GM12875 (cell line): ENCODE data around the gene RCAN2.
"Not testable (repeated sequence)": the region's sequence is repeated elsewhere in the genome, so short reads cannot be mapped to it uniquely, and the experiment has no call there.

Experiments used
- H3K4me3 ChIP-seq: one replicate; pipeline ENCODE4 v1.5.1; 2011; ENCODE audit warnings: low read depth, low read length, control low read depth
- TF ChIP-seq, protein P1 (sequence below): IDR thresholded peaks from 2 replicates; pipeline ENCODE4 v1.5.1; 2011; ENCODE audit warnings: low read depth, mild to moderate bottlenecking, control low read depth, inconsistent platforms, low read length, moderate library complexity, borderline replicate concordance; ENCODE audit not compliant: insufficient read depth

The RCAN2 gene

DNA sequence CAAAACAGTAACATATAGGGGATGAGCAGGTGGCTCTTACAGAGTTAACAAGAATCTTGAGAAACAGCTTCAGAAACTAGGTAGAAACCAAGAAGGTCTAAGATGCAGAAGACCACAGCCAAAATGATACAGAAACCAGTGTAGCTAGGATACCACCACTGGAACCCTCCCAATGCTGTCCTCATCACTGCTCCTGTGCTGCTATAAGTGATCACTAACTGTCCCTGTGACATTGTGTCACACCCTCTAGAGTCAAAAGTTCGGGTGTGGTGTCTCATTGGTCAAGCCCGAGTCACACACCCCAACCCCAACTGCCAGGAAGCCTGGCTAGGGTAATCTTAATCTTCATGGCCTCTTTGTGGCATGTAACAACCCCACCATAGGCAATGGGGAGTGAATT, 153.1 kb downstream of the RCAN2 start:
- no peak overlapping the region for H3K4me3 ChIP-seq
- TF ChIP-seq, protein P1, sequence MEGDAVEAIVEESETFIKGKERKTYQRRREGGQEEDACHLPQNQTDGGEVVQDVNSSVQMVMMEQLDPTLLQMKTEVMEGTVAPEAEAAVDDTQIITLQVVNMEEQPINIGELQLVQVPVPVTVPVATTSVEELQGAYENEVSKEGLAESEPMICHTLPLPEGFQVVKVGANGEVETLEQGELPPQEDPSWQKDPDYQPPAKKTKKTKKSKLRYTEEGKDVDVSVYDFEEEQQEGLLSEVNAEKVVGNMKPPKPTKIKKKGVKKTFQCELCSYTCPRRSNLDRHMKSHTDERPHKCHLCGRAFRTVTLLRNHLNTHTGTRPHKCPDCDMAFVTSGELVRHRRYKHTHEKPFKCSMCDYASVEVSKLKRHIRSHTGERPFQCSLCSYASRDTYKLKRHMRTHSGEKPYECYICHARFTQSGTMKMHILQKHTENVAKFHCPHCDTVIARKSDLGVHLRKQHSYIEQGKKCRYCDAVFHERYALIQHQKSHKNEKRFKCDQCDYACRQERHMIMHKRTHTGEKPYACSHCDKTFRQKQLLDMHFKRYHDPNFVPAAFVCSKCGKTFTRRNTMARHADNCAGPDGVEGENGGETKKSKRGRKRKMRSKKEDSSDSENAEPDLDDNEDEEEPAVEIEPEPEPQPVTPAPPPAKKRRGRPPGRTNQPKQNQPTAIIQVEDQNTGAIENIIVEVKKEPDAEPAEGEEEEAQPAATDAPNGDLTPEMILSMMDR: no peak

DNA sequence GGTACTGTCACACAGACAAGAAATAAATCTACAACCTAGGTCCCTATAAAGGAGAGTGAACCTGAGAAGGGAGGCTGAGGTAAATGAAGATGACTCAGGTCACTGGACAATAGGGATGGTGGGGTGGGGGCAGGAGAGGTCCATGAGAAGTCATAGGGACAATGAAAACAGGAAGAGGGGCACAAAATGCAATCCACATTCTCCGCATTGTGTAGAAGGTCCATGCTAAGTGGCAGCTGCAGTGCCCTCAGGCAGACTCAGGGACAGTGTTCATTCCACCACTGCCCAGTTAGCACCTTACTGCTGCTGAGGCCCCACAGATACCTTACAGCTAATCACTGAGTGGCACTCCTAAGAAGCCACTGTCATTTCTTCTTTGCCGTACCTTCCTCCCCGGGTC, 156.8 kb downstream of the RCAN2 start:
- TF ChIP-seq, protein P1: no peak
- no peak overlapping the region for H3K4me3 ChIP-seq

DNA sequence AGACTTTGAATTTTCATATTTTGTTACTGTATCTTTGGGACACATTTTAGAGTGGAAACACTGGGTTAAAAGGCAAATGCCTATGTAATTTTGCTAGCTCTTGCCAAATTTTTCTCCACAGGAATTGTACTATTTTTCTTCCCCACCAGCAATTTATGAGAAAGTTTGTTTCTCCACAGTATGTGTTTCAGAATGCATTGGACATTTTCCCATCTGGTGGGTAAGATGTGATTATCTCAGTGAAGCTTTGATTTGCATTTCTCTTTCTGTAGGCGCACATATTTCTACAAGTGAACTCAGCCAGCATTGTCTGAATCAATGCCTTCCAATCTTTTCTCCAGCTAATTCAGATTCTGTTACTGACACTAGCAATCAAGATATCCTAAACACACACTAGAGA, 157.8 kb downstream of the RCAN2 start:
- H3K4me3 ChIP-seq: no peak overlapping the region
- TF ChIP-seq, protein P1: no peak

DNA sequence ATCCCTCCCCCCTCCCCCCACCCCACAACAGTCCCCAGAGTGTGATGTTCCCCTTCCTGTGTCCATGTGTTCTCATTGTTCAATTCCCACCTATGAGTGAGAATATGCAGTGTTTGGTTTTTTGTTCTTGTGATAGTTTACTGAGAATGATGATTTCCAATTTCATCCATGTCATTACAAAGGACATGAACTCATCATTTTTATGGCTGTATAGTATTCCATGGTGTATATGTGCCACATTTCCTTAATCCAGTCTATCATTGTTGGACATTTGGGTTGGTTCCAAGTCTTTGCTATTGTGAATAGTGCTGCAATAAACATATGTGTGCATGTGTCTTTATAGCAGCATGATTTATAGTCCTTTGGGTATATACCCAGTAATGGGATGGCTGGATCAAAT, 158.8 kb downstream of the RCAN2 start:
- not testable (repeated sequence) for H3K4me3 ChIP-seq

DNA sequence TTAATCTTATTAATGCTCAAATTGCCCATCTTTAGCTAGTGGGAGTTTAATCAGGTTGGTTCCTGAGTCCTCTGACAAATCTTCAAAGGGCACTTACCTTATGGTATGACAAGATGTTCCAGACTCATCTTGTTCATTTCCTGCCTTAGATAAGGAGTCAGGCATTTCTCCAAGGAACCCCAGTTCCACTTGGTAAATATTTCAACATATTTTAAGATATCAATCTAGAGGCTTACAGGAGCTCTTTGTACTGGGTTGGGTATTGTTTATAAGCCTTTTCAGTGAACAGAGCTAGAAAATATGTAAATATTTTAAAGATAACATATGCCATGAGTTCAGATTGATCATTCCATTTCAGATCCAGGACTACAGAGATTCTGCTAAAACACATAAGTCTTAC, 159.8 kb downstream of the RCAN2 start:
- no peak overlapping the region for H3K4me3 ChIP-seq
- TF ChIP-seq, protein P1: no peak

DNA sequence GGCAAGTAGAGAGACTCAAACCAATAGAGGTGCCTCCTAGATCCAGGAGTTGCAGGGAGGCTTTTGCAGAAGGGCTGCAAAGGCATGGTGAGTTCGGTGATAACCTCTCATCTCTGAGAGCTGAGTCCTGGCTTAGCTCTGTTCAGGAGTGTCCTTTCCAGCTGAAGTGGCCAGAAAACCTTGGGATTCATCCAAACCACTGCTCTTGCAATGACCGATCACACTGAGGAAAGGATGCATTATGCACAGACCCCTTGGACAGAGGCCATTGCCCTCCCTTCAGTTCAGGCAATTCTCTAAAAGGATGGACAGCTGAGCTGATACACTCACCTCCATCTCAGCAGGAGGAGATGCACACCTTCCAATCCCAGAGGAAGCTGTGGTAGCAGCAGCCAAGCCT, 161.7 kb downstream of the RCAN2 start:
- H3K4me3 ChIP-seq: no peak overlapping the region
- TF ChIP-seq, protein P1: no peak

DNA sequence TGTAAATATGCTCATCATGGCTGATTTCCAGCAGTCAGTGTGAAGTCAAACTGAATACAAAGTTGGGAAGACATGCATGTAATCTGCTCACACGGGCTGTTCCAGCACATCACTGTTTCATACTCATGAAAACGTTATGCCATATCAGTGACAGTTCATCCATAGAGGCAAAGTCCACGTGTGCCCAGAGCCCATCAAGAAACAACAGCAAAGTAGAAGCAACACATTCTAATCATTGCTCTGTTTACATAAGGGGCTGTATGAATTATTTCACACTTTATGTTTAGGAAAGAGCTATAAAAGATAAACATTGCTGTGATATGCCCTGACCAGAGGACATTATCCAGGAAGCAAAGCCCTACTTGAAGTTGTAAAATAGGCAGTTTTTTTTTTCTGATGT, 163.5 kb downstream of the RCAN2 start:
- TF ChIP-seq, protein P1: no peak
- H3K4me3 ChIP-seq: no peak overlapping the region
